ENCODE data around the gene WWTR1.

The WWTR1 gene

GRCh38 chr3:149620291-149621020, 37.4 kb downstream of the WWTR1 start:
- DNase-seq: no peak

DNA sequence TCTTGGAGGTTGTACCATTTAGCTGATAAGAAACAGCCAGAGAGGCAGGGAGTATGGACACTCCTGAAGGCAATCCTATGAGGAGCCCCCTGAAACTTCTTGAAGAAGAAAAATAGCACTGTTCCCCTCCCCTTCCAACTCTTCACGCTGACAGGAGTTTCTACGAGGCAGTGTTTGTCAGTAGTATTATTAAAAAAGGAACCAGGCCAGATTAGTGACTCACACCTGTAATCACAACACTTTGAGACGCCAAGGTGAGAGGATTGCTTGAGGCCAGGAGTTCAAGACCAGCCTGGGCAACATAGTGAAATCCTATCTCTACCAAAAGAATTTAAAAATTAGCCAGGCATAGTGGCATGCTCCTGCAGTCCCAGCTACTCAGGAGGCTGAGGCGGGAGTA, 38.7 kb downstream of the WWTR1 start:
- no peak for DNase-seq

DNA sequence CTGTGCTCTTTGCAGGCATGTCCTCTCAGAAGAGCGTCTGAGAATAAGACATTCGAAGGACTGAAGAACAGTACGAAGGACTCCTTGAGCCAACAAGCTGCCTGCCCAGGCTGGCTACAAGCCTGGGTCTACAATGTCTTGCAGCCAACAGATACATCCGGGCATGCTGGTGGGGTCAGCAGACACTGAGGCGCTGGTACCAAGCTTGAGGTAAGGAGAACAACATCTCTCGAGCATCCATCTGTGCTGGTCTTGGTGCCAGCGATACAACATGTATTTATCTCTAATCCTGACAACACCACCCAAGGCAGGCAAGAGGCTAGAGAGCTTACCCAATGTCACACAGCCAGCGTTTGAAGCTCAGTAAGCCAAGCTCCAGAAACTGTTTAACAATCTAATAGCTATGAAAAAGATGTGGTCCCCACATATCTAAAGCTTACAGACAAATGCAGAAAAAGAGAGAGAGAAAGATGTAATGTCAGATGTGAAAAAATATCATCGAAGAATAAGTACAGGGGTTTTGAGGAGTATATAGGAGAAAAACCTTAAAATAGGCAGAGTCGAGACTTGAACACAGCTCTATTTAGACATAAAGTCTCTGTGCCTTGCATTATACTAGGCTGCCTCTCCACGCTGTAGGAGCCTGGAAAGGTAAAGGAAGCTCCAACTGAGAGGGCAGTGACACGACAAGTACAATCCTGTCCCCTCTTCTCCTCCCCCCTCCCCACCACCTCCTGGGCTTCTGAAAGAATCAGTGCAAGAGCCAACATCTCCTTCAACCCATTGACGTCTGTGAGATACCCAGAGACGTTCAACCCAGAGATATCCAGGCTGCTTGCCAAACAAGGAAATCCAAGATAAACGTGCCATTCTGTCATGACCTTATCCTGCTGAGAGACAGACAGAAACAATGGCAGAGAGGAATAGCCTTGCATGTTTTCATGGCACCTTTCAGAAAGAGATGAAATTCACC, 39.4 kb downstream of the WWTR1 start:
- no peak for DNase-seq

DNA sequence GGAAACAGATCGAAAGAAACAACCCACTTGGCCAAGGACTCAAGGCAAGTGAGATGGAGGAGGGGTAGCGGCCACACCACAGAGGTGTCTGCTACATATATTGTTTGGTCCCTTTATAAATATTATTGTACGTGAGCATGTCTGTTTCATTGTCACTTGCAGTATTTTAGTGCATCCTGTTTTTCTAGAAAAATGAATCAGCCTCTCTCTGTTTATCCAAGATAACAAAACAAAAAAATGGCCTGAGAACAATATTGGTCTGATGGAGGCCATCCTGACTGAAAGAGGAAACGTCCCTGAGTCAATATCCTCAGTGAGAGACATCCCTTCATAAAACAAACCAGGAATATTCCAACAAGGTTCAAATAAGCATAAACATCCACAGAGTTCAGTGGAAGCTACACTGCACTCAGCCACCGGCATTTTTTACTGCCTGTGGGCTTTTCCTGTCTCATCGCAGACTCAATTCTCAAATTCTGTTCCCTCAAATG, 42.0 kb downstream of the WWTR1 start:
- DNase-seq: peak in 1 of 2 donors; percentile 23

DNA sequence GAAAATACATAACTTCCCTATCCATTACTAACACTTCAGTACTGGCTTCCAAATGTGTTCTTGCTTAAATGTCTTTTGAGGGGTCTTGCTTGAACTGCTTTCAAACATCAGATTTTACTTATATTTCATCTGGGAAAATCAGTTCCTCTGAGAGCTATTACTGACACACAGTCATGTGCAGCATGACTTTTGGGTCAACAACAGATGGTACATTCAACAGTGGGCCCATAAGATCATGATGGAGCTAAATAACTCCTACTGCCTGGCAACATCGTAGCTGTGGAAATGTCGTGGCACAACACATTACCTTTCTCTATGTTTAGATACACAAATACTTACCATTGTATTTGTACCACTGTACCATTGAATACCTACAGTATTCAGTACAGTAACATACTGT, 43.8 kb downstream of the WWTR1 start:
- DNase-seq: no peak

- no peak for DNase-seq
Observed at GRCh38 chr3:149612456-149612855, 45.4 kb downstream of the WWTR1 start.

- no peak for DNase-seq
Observed at GRCh38 chr3:149611149-149611548, 46.7 kb downstream of the WWTR1 start.

DNA sequence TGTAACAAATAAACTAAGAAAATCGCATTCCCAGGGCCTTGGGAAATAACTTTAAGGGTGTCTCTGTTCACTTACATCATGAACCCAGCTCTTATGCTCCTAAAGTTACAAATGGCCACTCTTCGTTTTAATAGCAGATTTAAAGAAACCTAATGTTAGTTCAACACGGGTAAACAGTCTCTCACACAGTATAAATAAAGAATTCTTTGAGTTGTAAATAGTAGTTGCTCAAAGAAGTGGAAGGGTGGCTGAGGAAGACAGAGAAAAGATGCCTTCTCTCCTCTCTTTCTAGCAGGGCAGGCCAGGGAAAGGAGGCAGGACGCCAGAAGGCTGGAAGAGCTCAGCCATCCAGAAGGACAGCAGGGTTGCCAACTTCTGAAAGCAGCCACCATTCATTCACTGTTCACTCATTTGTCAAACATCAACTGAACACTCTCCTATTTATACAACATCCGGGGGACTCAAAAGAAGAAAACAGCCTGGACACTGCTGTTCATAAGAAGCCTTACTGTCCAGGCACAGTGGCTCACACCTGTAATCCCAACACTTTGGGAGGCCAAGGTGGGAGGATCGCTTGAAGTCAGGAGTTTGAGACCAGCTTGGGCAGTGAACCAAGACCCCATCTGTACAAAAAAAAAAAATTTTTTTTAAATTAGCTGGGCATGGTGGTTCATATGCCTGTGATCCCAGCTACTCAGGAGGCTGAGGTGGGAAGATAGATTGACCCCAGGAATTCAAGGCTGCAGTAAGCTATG, 47.3 kb downstream of the WWTR1 start:
- DNase-seq: no peak

DNA sequence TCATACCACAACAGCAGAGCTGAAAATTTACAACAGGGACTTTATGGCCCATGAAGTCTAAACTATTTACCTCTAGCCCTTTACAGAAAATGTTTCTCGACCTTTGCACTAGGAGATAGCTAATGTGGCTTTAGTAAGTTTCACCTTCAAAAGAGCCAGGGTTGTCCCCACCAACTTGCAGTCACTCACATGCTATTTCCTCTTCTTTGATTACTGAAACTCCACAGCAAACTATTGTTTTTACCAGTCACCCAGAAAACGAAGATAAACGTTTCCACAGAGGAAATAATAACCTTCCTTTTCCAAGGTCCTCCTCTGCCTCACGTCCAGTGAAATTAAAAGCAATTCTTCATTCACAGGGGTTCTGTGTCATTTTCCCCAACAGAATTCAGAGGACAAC, 48.2 kb downstream of the WWTR1 start:
- no peak for DNase-seq

GRCh38 chr3:149608987-149609386, 48.8 kb downstream of the WWTR1 start:
- DNase-seq: no peak

- DNase-seq: no peak
Observed at GRCh38 chr3:149605902-149606301, 51.9 kb downstream of the WWTR1 start.

- DNase-seq: no peak
Observed at GRCh38 chr3:149604125-149604875, 53.5 kb downstream of the WWTR1 start.

DNA sequence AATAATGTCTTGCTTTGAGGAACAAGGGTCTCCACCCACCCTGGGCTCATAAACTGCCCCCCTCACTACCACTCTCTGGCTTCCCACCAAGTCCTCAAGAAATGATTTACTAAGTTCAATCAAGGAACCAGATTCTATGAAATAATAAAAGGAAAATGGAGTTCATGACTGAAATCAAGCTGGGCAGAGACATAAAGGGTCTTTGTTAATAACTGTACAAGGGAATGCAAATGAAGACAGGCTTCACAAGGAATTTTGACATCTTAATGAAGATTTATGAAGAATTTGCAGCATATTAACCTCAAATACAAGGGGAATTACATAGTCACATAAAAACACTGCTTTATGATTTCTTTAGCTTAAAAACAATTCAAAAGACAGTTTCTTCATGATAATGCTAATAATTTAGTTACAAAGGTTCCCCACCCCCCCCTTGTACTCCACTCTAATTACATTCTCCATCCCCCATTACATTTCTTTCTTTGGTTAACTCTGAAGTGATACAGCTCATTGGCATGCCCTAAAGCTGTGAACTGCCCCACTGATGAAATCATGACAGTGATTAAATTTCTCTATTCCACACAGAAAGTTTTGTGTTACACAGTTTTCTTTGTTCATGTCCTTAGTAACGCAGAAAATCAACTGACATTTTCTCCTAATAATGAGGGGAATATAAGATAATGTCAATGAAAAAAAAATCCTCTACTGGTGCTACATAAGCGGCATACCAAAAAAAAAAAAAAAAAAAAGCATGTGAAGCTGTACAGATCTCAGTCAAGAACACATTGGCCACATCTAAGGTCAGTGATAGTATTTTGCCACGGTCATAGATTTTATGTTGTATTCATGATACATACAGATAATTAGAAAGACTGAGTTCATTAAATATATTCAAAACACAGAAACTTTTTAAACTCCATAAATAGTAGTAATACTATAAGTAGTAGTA, 54.4 kb downstream of the WWTR1 start:
- DNase-seq: no peak

GRCh38 chr3:149600634-149601033, 57.2 kb downstream of the WWTR1 start:
- no peak for DNase-seq

GRCh38 chr3:149599236-149599635, 58.6 kb downstream of the WWTR1 start:
- DNase-seq: no peak

- DNase-seq: no peak
Observed at GRCh38 chr3:149596134-149596770, 61.6 kb downstream of the WWTR1 start.

- DNase-seq: no peak
Observed at GRCh38 chr3:149593418-149594160, 64.2 kb downstream of the WWTR1 start.

GRCh38 chr3:149592758-149593240, 65.0 kb downstream of the WWTR1 start:
- DNase-seq: no peak

- DNase-seq: no peak
Observed at GRCh38 chr3:149590691-149591441, 67.0 kb downstream of the WWTR1 start.
